ENCODE data around the gene SLC22A17.

- TF ChIP-seq CTCF (IDR thresholded peaks at IDR 0.05; ENCODE audit: insufficient read depth, low read depth, low read length): no peak
- TF ChIP-seq EZH2 (IDR thresholded peaks at IDR 0.05; ENCODE audit: insufficient read depth, low read length): no peak
These were observed 4.0 kb upstream of the SLC22A17 start for GRCh38 chr14:23356662-23357061.

Measured in astrocyte (in vitro differentiated cells and primary cell).